Panc1 (cell line): ENCODE data around the gene CAMKMT. TPM values are rescaled to one million over a fixed set of nuclear protein-coding genes. Genes with fewer than 3 reads are reported as not detected.

ENCODE experiments used
- ATAC-seq: fragments of 200-7000 bp; cut with Tn5 transposase; 2 replicates; pipeline ENCODE4 v1.9.1; 2020; ENCODE audit warnings: mild to moderate bottlenecking, moderate library complexity
- BruUV-seq: library from RNA; stranded (reverse); fragments of 400-500 nt; replicated peaks from 2 replicates; lab custom pipeline; 2021; lab: Mats Ljungman, UMichigan
- CTCF ChIA-PET: fragments of 300-600 bp; sonication (Branson Sonifier 250); formaldehyde crosslinking; loops from one replicate; lab custom pipeline; 2022; ENCODE audit warnings: antibody characterized with exemption; lab: Charles Lee
- POLR2A ChIA-PET: fragments of 300-600 bp; sonication (Branson Sonifier 250); formaldehyde crosslinking; loops from one replicate; lab custom pipeline; 2022; ENCODE audit warnings: antibody characterized with exemption; lab: Charles Lee
- DNase-seq: peaks from one replicate; pipeline ENCODE4 v3.0.0-alpha.2; 2010; ENCODE audit warnings: low read depth, low spot score
- H3K27ac ChIP-seq: 2 replicates; pipeline ENCODE4 v1.5.1; 2011; ENCODE audit warnings: mild to moderate bottlenecking, low read length, inconsistent platforms
- H3K27me3 ChIP-seq: fragments of 200-500 bp; sonication (Bioruptor generic); 2 replicates; pipeline ENCODE4 v1.6.0; 2014; ENCODE audit warnings: low read length, inconsistent platforms; ENCODE audit not compliant: control insufficient read depth, insufficient read depth
- H3K36me3 ChIP-seq: fragments of 200-500 bp; sonication (Bioruptor generic); 2 replicates; pipeline ENCODE4 v1.5.1; 2014; ENCODE audit warnings: inconsistent platforms, mild to moderate bottlenecking, low read length, moderate library complexity; ENCODE audit not compliant: control insufficient read depth, insufficient read depth
- H3K4me1 ChIP-seq: 2 replicates; pipeline ENCODE4 v1.5.1; 2011; ENCODE audit warnings: inconsistent platforms, mild to moderate bottlenecking, low read length, moderate library complexity; ENCODE audit not compliant: control insufficient read depth, insufficient read depth
- H3K4me3 ChIP-seq, 2 experiments: 2 replicates each; pipeline ENCODE4 v1.5.1; 2011 to 2012; ENCODE audit warnings: low read depth in 2 of 2, low read length in 2 of 2, mild to moderate bottlenecking in 2 of 2, inconsistent platforms in 1 of 2, moderate library complexity in 1 of 2
- H3K9me3 ChIP-seq: fragments of 200-500 bp; sonication (Bioruptor generic); 2 replicates; pipeline ENCODE4 v1.5.1; 2014; ENCODE audit warnings: low read depth, mild to moderate bottlenecking, inconsistent platforms, low read length, moderate library complexity; ENCODE audit not compliant: control insufficient read depth, insufficient read depth
- CTCF ChIP-seq: fragments of 450-650 bp; IDR thresholded peaks from 2 replicates; pipeline ENCODE4 v1.5.1; 2017; ENCODE audit warnings: mild to moderate bottlenecking
- POLR2AphosphoS5 ChIP-seq: IDR thresholded peaks from 2 replicates; pipeline ENCODE4 v1.6.1; 2012; ENCODE audit warnings: mild to moderate bottlenecking, low read depth, low read length, moderate library complexity
- SIN3A ChIP-seq: IDR thresholded peaks from 2 replicates; pipeline ENCODE4 v1.6.1; 2012; ENCODE audit warnings: low read depth, mild to moderate bottlenecking, low read length, moderate library complexity, borderline replicate concordance; ENCODE audit not compliant: insufficient read depth
- TCF7L2 ChIP-seq: IDR thresholded peaks from 2 replicates; pipeline ENCODE4 v1.6.1; 2011; ENCODE audit warnings: mild to moderate bottlenecking, low read depth, low read length, inconsistent platforms
- in situ Hi-C: cut with HindIII; loops from 2 replicates; pipeline ENCODE4 v1.10.0; 2016; ENCODE audit warnings: low sequenced_read_pairs, low pct_unique_long_range_greater_than_20kb
- intact Hi-C: fragments of 100-400 bp; cut with micrococcal nuclease; formaldehyde crosslinking; loops from one replicate; pipeline ENCODE4 v1.10.0; 2022; ENCODE audit not compliant: unreplicated experiment
- total RNA-seq: library from RNA; stranded (reverse); gene quantifications from one replicate; pipeline ENCODE4 v1.2.1, GENCODE V29; 2021; ENCODE audit not compliant: unreplicated experiment
- TF ChIP-seq, protein P1 (sequence below), 2 experiments: IDR thresholded peaks; 2 replicates each; pipeline ENCODE4 v1.6.1; 2011 to 2012; ENCODE audit warnings: low read depth in 2 of 2, control low read depth in 1 of 2, low read length in 1 of 2, mild to moderate bottlenecking in 1 of 2, moderate library complexity in 1 of 2; ENCODE audit not compliant: insufficient read depth in 1 of 2

CAMKMT gene
- total RNA-seq, 1 experiment from 2014 or later, result 12.6 TPM

DNA sequence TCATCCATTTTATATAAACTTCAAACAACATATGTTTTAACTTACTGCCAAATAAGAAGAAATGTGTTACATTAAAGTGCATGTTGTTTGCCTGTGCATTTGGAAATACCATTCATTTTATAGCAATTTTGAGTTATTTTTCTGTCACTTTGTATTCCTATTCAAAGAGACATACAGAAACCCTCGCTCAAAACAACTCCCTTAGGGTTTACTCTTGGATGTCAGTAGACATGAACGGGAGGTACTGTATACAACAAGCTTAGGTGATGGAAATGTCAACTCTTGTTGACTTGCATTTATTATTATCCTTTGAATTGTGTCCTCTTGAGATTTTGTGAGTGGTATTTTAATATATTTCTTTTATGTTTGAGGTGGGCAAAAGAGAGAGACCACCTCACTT is 132.3 kb downstream of the CAMKMT start:
- in situ Hi-C loops, result loop anchor here (25.0 kb wide), 1 partner anchor 107 kb away; no protein-coding TSS in a partner anchor
- H3K4me1 ChIP-seq, result no peaks in the 10 kb centered on the region
- H3K36me3 ChIP-seq, result no peaks in the 10 kb centered on the region
- DNase-seq (no peak), ATAC-seq (no peak)
- no peaks in the 10 kb centered on the region for H3K27me3 ChIP-seq
- no peaks in the 10 kb centered on the region for H3K9me3 ChIP-seq
- POLR2A ChIA-PET, result interaction anchor here (0.7 kb wide), 1 partner anchor 82 kb away, joined by 3 read pairs; no protein-coding TSS in a partner anchor
- CTCF ChIA-PET, result interaction anchor here (0.9 kb wide), 1 partner anchor 15 kb away, joined by 3 read pairs; no protein-coding TSS in a partner anchor
- H3K4me3 ChIP-seq, result no peak overlapping the region
- H3K27ac ChIP-seq, result no peak overlapping the region
- intact Hi-C loops, result no loop called here
- no TSS peak for BruUV-seq
- TF ChIP-seq, protein P1, sequence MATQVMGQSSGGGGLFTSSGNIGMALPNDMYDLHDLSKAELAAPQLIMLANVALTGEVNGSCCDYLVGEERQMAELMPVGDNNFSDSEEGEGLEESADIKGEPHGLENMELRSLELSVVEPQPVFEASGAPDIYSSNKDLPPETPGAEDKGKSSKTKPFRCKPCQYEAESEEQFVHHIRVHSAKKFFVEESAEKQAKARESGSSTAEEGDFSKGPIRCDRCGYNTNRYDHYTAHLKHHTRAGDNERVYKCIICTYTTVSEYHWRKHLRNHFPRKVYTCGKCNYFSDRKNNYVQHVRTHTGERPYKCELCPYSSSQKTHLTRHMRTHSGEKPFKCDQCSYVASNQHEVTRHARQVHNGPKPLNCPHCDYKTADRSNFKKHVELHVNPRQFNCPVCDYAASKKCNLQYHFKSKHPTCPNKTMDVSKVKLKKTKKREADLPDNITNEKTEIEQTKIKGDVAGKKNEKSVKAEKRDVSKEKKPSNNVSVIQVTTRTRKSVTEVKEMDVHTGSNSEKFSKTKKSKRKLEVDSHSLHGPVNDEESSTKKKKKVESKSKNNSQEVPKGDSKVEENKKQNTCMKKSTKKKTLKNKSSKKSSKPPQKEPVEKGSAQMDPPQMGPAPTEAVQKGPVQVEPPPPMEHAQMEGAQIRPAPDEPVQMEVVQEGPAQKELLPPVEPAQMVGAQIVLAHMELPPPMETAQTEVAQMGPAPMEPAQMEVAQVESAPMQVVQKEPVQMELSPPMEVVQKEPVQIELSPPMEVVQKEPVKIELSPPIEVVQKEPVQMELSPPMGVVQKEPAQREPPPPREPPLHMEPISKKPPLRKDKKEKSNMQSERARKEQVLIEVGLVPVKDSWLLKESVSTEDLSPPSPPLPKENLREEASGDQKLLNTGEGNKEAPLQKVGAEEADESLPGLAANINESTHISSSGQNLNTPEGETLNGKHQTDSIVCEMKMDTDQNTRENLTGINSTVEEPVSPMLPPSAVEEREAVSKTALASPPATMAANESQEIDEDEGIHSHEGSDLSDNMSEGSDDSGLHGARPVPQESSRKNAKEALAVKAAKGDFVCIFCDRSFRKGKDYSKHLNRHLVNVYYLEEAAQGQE (IDR thresholded peaks at IDR 0.05; ENCODE audit: insufficient read depth in 1 of 2, low read depth in 2 of 2, low read length in 1 of 2), result no peak
- TF ChIP-seq SIN3A (no peak), POLR2AphosphoS5 (no peak), CTCF (no peak), TCF7L2 (no peak)

DNA sequence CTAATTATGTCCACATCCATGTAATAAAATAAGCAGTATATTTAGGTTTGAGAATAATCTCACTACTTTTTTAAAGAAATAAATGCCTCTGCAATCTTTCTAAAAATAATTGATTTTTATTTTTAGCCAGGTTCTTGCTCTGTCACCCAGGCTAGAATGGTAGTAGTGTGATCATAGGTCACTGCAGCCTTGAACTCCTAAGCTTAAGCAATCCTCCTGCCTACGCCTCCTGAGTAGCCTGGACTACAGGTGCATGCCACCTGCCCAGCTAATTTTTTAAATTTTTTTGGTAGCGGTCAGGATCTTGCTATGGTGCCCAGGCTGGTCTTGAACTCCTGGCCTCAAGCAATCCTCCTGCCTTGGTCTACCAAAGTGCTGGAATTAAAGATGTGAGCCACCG is 133.3 kb downstream of the CAMKMT start:
- POLR2A ChIA-PET, result no interaction called here
- no peaks in the 10 kb centered on the region for H3K27me3 ChIP-seq
- no peak for TF ChIP-seq POLR2AphosphoS5
- no peak for TF ChIP-seq SIN3A
- TF ChIP-seq CTCF, result no peak
- no peak for TF ChIP-seq TCF7L2
- TF ChIP-seq, protein P1 (IDR thresholded peaks at IDR 0.05; ENCODE audit: insufficient read depth in 1 of 2, low read depth in 2 of 2, low read length in 1 of 2), result no peak
- CTCF ChIA-PET, result no interaction called here
- BruUV-seq, result no TSS peak
- no peak for DNase-seq
- in situ Hi-C loops (loop anchor here (25.0 kb wide), 1 partner anchor 108 kb away; no protein-coding TSS in a partner anchor), intact Hi-C loops (no loop called here)
- H3K36me3 ChIP-seq, result no peaks in the 10 kb centered on the region
- H3K4me3 ChIP-seq, result no peak overlapping the region
- no peaks in the 10 kb centered on the region for H3K9me3 ChIP-seq
- ATAC-seq, result no peak
- no peak overlapping the region for H3K27ac ChIP-seq
- no peaks in the 10 kb centered on the region for H3K4me1 ChIP-seq
